ENCODE data around the gene CD300LB.
"Not testable (repeated sequence)": the region's sequence is repeated elsewhere in the genome, so short reads cannot be mapped to it uniquely, and the experiment has no call there.

Gene CD300LB

DNA sequence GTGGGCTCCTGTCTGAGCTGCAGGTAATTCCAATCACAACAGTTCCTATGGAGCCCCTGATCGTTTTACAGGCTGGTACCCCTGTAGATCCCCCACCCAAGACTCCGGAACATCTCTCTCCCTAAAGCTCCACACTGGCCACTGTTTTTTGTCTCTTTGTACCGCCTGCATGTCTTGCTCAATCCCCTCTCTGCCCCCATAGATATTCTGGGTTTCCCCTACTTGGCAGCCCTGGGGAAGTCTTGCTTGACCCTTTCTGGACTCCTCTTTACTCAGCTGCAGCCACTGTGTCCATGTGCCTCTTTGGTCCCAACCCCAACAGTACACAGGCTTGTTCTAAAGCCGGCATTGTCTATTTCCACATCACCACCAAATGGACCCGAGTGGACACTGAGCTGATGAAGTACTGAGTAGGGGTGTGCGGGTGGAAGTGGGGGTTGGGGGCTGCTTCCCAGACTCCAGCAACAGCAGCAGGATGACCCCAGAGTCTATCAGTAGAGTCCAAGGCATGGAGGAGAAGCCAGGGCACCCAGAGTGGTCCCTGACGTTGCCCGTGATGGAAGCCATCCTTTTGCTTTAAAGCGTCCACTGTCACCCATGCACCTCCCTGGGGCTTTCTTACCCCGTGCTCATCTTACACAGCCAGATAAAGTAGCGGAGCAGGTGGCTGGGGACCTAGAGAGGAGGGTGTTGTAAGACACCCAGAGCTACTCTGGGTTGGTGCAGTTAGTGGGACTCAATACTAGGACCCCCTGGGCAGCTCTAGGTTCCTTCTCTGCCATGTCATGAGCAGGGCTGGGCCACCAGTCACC, 6.4 kb downstream of the CD300LB start:
- no peak for DNase-seq (ENCODE audit: low read depth)

DNA sequence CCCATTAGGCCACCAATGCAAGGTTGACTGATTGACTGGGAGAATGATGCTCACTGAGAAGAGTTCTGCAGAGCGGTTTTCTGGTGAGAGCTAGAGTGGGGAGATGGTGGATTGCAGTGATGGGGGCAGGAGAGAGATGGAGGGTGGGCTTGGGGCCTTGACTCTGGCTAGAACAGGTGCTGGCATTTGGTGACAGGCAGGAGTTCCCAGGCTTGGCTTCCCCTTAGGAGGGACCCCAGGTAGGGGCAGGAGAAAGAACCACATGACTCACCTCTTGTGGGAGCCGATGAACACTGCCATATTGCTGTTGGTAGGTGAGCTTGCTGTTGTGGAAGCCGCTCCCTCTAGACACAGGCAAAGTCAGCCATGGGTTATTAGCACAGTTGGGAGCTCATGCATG, 8.0 kb downstream of the CD300LB start:
- DNase-seq (ENCODE audit: low read depth): no peak

DNA sequence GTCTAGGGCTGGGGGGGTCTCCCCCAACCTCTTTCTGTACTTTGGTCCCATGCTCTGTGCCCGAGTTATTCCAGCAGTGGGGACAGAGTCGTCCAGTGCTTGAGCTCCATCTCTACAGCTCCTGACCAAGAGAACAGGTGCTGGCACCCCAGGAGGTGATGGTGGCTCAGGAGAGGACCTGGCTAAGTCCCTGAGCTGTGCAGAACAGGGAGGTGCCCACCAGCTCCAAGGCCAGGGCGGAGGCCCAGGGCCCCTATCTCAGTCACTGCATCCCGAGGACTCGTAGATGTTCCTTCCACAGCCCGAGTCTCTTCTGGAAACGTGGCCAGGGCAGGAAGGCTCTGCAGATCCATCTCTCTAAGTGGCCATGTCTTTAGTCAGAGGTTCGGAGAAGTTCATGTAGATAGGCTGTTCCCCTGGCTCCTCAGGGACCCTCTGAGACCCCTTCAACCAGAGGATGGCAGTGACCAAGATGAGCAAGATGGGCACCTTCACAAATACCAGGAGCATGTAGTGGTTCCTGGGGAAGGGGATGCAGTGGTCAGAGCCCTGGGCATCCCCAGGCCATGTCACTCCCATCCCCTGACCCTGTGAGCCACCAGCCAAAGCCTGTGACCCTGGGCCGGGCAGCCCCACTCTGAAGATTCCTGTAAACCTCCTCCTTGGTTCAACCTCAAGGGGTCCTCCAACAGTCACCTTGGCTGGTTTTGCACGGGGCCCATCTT, 8.7 kb downstream of the CD300LB start:
- no peak for DNase-seq (ENCODE audit: low read depth)

GRCh38 chr17:74521701-74522201, 9.5 kb downstream of the CD300LB start:
- no peak for DNase-seq (ENCODE audit: low read depth)

DNA sequence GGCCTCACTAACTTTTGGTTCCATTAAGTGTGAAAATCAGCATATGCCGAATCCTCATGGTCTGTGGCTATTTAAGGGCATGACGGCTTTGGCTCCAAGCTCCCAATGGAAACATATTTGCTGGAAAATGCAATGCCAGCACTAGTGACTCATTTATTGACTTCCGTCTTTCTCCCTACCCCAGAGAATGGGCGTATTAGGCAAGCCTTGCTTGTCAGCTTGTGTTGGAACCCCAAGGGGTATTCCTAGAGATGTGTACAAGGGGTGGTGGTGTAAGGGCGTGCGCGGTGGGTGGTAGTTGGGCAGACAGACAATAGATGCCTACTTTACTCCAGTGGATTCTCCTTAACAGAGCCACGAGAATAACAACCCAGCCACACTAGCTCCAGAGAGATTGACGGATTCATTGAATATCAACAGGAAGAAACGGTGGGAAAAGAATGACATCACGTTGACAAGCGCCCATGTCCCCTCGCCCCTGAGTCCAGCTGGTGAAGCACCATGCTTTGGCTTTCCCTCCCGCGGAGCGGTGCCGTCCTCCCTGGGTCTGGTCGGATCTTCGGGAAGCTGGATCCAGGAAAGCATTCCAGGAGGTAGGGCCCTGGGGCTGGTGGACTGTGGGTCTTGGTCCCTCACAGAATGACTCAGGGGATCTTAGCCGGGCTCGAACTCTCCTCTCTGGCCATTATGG, 10.3 kb downstream of the CD300LB start:
- DNase-seq (ENCODE audit: low read depth): no peak

- DNase-seq (ENCODE audit: low read depth): no peak
These were observed 11.2 kb downstream of the CD300LB start for GRCh38 chr17:74520016-74520434.

GRCh38 chr17:74518413-74518981, 12.8 kb downstream of the CD300LB start:
- DNase-seq (ENCODE audit: low read depth): not testable (repeated sequence)

DNA sequence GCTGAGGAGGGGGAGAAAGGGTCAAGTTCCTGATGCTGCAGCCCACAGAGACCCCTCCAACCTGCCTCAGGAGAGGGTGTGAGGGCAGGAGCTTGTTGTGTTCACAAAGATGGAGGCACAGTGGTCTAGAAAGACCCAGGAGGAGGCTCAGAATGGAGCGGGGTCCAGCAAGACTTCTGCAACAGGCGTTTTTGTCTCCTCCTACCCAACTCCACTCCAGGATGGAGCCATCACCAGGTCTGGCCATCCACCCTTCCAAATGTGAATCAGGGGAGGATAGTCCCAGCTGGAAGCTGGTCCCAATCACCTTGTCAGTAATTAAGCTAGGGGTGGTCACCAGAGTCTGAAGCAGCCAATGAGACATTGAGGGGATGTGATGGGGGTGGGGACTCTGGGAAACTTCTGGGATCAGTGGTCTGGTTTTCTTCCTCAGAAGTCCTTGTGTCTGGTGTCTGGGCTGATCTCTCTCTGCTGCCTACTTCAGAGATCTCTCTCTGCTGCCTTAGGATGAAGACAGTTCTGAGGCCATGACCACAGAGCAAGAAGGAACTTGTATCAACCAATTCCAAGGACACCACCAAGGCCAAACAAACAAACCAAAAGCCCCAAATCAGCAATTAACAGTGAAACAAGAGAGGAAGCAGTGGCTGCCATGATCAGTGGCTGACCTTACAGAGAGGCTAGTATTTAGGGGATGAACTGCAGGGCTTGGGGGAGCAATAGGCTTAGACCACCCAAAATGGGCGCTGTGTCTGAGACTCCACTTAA, 14.5 kb downstream of the CD300LB start:
- DNase-seq (ENCODE audit: low read depth): no peak

GRCh38 chr17:74515941-74516340, 15.3 kb downstream of the CD300LB start:
- DNase-seq (ENCODE audit: low read depth): no peak

- no peak for DNase-seq (ENCODE audit: low read depth)
These were observed 16.5 kb downstream of the CD300LB start for GRCh38 chr17:74514632-74515334.

- DNase-seq (ENCODE audit: low read depth): no peak
These were observed 17.2 kb downstream of the CD300LB start for GRCh38 chr17:74513987-74514631.

DNA sequence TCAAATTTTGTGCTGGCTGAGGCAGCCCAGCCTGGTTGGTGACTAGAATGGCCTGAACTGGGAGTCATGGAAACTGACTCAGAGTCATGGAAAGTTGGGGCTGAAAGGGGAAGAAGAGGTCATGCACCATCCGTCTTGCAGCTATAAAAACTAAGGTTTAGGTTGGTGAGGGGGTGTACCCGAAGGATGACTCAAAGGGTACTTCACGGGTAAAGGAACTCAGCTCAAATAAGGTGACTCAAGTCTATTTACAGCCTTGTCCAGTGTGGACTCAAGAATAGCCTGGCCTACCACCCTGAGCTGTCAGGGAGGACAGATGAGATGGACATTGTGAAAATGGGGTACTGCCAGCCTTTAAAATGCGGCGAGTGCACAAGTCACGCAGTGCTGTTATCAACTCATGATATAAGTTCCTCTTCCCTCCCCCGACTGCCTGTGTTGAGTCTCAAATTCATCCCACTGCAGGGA, 18.6 kb downstream of the CD300LB start:
- no peak for DNase-seq (ENCODE audit: low read depth)

DNA sequence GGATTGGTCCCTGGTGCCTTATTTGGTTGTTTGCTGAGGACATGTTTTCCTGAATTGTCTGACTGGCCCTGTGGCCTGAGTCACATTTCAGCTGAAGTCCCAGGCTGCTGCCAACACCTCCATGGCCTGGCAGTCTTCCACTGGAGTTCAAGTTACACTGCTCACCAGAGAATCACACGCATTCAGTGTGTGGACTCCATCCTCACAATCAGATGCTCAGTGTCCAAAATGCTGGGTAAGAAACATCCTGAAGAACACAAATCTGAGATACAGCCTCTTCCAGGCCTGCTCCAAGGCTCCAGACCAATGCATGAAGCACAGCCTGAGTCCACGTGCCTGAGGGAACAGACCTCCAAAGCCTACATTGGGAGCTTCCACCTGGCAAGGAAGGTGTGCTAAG, 19.2 kb downstream of the CD300LB start:
- DNase-seq (ENCODE audit: low read depth): no peak

- DNase-seq (ENCODE audit: low read depth): no peak
These were observed 23.1 kb downstream of the CD300LB start for GRCh38 chr17:74508156-74508555.

- DNase-seq (ENCODE audit: low read depth): not testable (repeated sequence)
These were observed 27.3 kb downstream of the CD300LB start for GRCh38 chr17:74503949-74504348.

- DNase-seq (ENCODE audit: low read depth): no peak
These were observed 28.4 kb downstream of the CD300LB start for GRCh38 chr17:74502861-74503260.

DNA sequence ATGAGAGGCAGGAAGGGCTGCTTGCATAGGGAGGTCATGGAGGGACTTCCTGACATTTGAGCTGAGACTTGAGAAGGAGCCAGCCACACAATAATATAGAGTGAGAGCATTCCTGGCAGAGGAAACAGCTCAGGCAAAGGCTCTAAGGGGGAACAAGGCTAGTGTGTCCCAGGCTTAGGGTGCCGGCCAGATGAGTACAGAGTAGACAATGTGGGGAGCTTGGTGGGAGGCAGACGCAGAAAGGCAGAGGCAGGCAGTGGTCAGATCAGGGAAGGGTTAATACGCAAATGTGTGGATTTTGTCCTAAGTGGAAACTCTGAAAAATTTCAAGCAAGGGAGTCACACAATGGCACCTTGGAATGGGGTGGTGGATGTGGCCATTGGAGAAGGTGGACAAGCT, 31.3 kb downstream of the CD300LB start:
- DNase-seq (ENCODE audit: low read depth): no peak

DNA sequence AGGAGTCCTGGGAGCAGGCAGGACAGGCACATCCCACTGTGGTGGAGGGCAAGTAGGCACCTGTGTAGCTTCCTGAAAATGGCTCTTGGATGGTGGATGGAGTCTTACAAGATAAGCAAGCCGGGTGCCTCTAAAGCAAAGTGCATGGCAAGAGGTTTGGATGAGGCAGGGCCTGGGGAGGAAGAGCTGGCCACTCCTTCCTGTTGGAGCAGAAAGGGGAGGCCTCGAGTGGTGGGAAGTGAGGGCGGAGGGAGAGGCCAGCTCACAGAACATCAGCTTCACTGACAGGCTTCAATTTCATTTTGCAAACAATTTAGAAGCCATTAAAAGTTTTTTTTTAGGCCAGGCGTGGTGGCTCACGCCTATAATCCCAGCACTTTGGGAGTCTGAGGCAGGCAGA, 33.8 kb downstream of the CD300LB start:
- DNase-seq (ENCODE audit: low read depth): no peak

DNA sequence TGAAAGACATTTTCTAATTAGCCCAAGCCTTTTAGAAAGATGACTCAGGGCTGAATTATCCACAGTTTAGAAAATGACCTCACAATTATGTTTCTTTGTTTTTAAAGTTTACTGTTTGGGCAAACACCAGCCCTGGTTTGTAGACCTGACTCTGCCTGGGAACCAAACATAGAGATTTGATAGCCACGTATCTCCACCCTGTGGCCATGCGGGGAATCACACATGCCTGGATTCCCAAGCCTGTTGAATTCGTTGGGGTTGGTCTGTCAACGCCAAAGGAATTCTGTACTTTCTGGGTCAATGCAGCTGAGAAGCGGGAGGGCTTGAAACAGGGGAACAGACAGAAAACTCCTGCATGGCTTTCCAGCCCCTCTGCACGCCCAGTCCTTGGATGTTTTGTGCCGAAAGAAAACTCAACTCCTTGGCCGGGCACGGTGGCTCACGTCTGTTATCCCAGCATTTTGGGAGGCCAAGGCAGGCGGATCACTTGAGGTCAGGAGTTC, 37.9 kb downstream of the CD300LB start:
- peak; percentile 52 for DNase-seq (ENCODE audit: low read depth)

- no peak for DNase-seq (ENCODE audit: low read depth)
These were observed 39.6 kb downstream of the CD300LB start for GRCh38 chr17:74491626-74492025.

Data from stimulated activated CD4-positive, alpha-beta T cell treated with anti-CD3 and anti-CD28 coated beads, Interleukin-2, amount 100 ng/mL, for 4 hours (primary cell).